Urinary bladder (tissue), 4 donors: ENCODE measurements around the gene TSPEAR. TPM values are rescaled to one million over a fixed set of nuclear protein-coding genes. Genes with fewer than 3 reads are reported as not detected.
"Not testable (repeated sequence)": the region's sequence is repeated elsewhere in the genome, so short reads cannot be mapped to it uniquely, and the experiment has no call there.

Experiments used
- DNase-seq: peaks from one replicate; pipeline ENCODE4 v3.0.0-alpha.2; 2015; ENCODE audit errors: extremely low spot score
- H3K27ac ChIP-seq: one replicate; pipeline ENCODE4 v1.5.1; 2013; ENCODE audit warnings: low read depth, mild to moderate bottlenecking, moderate library complexity
- H3K36me3 ChIP-seq: one replicate; pipeline ENCODE4 v1.6.1; 2013; ENCODE audit warnings: mild to moderate bottlenecking, moderate library complexity; ENCODE audit not compliant: insufficient read depth
- H3K4me1 ChIP-seq: one replicate; pipeline ENCODE4 v1.6.1; 2013; ENCODE audit warnings: mild to moderate bottlenecking, moderate library complexity; ENCODE audit not compliant: insufficient read depth
- H3K4me3 ChIP-seq: one replicate; pipeline ENCODE4 v1.5.1; 2013; ENCODE audit warnings: low read depth, low read length
- WGBS: extraction: QIAGEN DNeasy Blood & Tissue Kit; methylation state at CpG from one replicate; pipeline ENCODE4 v1.1.7; 2013; 5-methylcytosine and 5-hydroxymethylcytosine counted together
- polyA plus RNA-seq: library from polyadenylated mRNA; stranded (reverse); fragments of 200-250 nt; gene quantifications from one replicate; pipeline ENCODE4 v1.2.3, GENCODE V29; 2013
- total RNA-seq: library from RNA; depleted of rRNA; stranded (reverse); fragments of >200 nt; gene quantifications from one replicate; pipeline ENCODE4 v1.2.3, GENCODE V29; 2014
- donor health status: healthy with polysubstance abuse.
- donor health status: healthy.

The TSPEAR gene
- total and polyA plus RNA-seq, 2 donors = 0.03 to 0.21 TPM

DNA sequence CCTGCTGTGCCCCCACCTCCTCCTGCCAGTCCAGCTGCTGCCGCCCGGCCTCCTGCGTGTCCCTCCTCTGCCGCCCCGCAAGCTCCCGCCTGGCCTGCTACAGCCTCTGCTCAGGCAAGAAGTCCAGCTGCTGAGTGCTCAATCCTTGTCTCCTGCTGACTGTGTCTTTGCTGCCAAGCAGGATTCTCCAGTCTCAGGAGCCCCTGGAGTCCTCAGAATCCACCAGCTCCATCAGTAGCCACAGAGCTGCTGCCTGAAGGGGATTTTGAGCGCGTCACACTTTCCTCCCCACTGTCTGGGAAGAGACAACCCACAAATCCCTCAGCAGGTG is 64.2 kb downstream of the TSPEAR start:
- no peak for DNase-seq
- H3K27ac ChIP-seq = no peak overlapping the region
- WGBS = 56% methylated on average over 8 of the region's 8 CpGs

GRCh38 chr21:44646366-44647221 is 64.8 kb downstream of the TSPEAR start, which contains the start of gene KRTAP10-11:
Gene KRTAP10-11, plus strand, starts transcription at chr21:44646414. Its CDS starts 45 bp downstream, at chr21:44646459.
- DNase-seq, H3K36me3 ChIP-seq, H3K4me3 ChIP-seq, H3K27ac ChIP-seq, H3K4me1 ChIP-seq: not testable (repeated sequence)
- WGBS = 76% methylated on average over 21 of the region's 21 CpGs

More for the DNA sequence above, 64.2 kb downstream of the TSPEAR start:
- H3K4me1 ChIP-seq = no peaks in the 10 kb centered on the region
- H3K36me3 ChIP-seq = no peaks in the 10 kb centered on the region
- no peak overlapping the region for H3K4me3 ChIP-seq

DNA sequence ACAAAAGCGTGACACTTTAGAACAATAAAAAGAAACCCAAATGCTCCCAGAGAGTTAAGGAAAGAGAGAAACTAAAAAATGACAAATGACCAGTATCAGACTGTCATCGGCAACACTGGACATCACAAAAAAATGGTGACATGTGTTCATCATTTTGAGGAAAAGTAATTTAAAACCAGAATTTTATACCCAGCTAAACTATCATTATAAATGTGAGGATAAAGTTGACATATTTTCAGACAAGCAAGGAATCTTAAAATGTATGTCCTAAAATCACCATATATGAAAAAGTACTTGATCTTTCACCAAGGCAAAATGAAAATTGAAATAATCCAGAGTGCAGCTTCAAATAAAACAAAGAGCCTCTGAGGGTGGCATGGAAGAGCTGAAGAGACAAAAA is 66.5 kb downstream of the TSPEAR start:
- Histone ChIP-seq H3K36me3 (no peaks in the 10 kb centered on the region), H3K4me3 (no peak overlapping the region), H3K27ac (no peak overlapping the region), H3K4me1 (no peaks in the 10 kb centered on the region)
- WGBS = 48% methylated on average over 2 of the region's 2 CpGs
- DNase-seq = no peak

DNA sequence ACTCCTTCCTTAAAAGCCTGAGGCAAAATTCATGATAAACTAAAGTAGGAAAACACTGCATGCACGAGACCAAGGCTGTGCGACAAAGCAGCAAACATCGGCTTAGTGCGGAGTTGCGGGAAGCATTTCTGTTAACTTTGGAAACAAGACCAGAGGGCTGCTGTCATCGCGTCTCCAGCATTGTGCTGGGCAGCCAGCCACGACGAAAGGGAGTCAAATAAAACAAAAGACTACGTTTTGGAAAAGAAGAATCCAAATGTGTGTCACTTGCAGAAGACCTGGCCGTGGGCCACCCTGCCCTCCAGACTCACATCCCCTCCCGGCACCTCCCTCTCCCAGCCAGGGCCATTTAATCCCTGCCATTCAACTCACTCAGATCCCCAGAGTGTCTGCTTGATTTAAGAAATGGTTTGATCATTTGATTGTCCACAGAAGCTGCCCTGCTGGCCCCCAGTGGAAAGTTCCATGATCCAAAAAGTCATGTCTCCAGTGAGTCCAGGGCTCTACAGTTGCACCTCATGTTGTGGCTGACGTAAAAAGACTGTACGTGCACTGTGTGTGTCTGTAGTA is 67.5 kb downstream of the TSPEAR start:
- Histone ChIP-seq H3K4me3 (no peak overlapping the region), H3K36me3 (no peaks in the 10 kb centered on the region), H3K4me1 (no peaks in the 10 kb centered on the region), H3K27ac (no peak overlapping the region)
- WGBS = 70% methylated on average over 14 of the region's 14 CpGs
- DNase-seq = no peak

- Histone ChIP-seq H3K4me1 (no peaks in the 10 kb centered on the region), H3K36me3 (no peaks in the 10 kb centered on the region), H3K27ac (no peak overlapping the region), H3K4me3 (no peak overlapping the region)
- 88% methylated on average over 5 of the region's 5 CpGs for WGBS
- no peak for DNase-seq
Measured at GRCh38 chr21:44640761-44641160, 70.6 kb downstream of the TSPEAR start.

- 83% methylated on average over 12 of the region's 12 CpGs for WGBS
- no peaks in the 10 kb centered on the region for H3K4me1 ChIP-seq
- H3K27ac ChIP-seq = no peak overlapping the region
- no peaks in the 10 kb centered on the region for H3K36me3 ChIP-seq
- DNase-seq = no peak
- H3K4me3 ChIP-seq = no peak overlapping the region
Measured at GRCh38 chr21:44639331-44639655, 72.1 kb downstream of the TSPEAR start.

DNA sequence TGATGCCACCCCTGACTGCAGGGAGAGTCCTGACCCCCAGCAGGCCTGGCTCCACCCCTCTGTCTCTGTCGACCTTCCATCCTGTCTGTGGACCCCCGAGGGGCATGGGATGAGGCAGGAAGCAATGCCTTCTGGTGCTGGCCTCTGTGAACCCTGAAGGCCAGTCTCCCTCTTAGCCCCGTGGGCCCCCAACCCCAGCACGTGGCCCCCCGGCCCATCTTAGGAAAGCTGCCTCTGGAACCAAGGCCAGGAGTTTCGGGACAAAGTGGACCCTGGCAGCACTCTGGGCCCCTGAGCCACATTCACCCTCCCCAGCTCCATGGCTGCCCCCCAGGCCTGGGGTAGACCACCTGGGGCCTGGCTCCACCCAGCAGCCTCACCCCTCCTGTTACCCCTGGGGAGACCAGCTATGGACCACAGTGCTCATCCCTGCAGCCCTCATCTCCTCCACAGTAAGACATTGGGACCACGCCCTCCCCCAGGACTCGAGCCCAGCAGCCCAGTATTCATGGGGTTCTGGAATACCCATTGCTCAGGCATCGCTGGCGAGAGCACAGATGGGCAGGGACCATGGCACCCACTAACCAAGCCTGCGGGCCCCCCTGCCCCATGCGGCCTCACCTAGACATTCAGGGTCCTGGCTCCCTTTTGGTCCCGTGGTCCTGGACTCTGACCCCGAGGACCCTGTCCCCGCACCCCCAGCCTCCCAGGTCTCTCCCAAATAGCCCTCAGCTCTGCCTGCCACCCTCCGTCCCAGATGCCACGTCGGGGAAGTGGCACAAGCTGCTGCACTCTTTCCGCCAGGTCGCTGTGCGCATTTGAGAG is 72.7 kb downstream of the TSPEAR start:
- WGBS = 76% methylated on average over 21 of the region's 21 CpGs
- not testable (repeated sequence) for H3K36me3 ChIP-seq, H3K4me1 ChIP-seq, H3K27ac ChIP-seq, DNase-seq, H3K4me3 ChIP-seq

DNA sequence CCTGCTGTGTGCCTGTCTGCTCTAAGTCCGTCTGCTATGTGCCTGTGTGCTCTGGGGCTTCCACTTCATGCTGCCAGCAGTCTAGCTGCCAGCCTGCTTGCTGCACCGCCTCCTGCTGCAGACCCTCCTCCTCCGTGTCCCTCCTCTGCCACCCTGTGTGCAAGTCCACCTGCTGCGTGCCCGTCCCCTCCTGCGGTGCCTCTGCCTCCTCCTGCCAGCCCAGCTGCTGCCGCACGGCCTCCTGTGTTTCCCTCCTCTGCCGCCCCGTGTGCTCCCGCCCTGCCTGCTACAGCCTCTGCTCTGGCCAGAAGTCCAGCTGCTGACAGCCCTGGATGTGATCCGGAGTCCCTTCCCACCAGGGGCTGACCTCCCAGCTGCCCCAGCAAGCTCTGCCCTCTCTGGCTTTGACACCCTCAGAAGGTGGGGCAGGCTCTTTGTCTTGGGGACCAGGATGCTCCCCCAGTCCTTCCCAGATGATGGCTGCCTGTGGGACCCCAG is 73.5 kb downstream of the TSPEAR start:
- H3K36me3 ChIP-seq, H3K4me3 ChIP-seq, H3K4me1 ChIP-seq, DNase-seq, H3K27ac ChIP-seq: not testable (repeated sequence)
- WGBS = 55% methylated on average over 11 of the region's 12 CpGs

DNA sequence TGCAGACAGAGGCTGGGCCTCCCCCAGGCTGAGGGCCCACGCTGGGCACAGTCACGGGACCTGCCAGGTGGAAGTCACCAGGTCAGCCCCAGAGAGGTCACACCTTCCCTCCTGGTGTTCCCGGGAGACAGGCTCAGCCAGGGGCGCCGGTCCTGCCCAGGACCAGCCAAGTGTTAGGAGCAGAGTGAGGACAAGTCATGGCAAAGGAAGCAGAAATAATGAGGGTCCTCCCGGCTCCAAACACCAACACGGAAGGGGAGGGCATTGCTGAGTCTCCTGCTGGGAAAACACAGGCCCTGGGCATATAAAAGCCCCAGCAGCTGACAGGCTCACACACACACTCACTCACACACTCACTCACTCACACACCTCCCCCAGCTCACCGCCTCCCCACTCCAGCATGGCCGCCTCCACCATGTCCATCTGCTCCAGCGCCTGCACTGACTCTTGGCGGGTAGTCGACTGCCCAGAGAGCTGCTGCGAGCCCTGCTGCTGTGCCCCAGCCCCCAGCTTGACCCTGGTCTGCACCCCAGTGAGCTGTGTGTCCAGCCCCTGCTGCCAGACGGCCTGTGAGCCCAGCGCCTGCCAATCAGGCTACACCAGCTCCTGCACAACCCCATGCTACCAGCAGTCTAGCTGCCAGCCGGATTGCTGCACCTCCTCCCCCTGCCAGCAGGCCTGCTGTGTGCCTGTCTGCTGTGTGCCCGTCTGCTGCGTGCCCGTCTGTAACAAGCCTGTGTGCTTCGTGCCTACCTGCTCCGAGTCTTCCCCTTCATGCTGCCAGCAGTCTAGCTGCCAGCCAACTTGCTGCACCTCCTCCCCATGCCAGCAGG is 74.1 kb downstream of the TSPEAR start, which contains the start of gene KRTAP10-10:
KRTAP10-10 (plus strand) TSS at position 339 of the 833 bp plus-strand sequence; CDS start at position 401, 62 bp downstream.
- Histone ChIP-seq H3K4me3 (no peak within 1 kb of the TSS), H3K4me1 (no peaks in the 10 kb centered on the region), H3K36me3 (no peaks in the 10 kb centered on the region), H3K27ac (no peak within 1 kb of the TSS)
- no peak for DNase-seq
- WGBS = 48% methylated on average over 21 of the region's 21 CpGs

GRCh38 chr21:44636209-44637017 is 75.0 kb downstream of the TSPEAR start:
- H3K4me1 ChIP-seq = no peaks in the 10 kb centered on the region
- WGBS = 76% methylated on average over 15 of the region's 15 CpGs
- H3K36me3 ChIP-seq = no peaks in the 10 kb centered on the region
- H3K27ac ChIP-seq = no peak overlapping the region
- H3K4me3 ChIP-seq = no peak overlapping the region
- DNase-seq = no peak

DNA sequence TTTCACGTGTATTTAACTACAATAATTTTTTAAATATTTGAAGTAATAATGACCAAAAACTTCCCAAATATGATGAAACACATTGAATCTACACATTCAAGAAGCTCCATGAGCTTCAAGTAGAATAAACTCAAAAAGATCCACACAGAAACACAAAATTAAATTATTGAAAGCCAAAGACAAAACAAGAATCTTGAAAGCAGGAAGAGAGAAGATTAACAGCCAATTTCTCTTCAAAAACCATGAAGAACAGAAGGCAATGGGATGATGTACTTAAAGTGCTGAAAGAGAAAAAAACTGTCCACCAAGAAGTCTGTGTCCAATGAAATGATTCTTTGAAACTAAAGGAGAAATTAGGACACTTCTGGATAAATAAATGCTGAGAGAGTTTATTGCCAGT is 79.3 kb downstream of the TSPEAR start:
- WGBS = 92% methylated on average over 1 of the region's 1 CpG
- no peak for DNase-seq
- no peaks in the 10 kb centered on the region for H3K4me1 ChIP-seq

DNA sequence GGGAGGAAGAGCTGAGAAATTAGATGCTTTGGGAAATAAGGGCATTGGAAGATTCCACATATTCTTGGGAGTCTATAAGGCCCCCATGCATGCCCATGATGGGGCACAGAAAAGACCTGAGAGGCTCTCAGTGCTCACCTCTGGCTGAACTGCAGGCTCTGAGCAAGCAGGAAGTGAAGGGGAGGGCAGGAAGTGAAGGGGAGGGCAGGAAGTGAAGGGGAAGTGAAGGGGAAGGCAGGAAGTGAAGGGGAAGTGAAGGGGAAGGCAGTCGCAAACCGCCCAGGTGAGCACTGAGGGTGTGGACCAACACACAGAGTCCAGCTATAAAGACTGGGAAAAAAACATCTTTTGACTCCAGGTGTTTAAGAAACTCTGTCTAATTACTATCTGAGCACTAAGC is 80.9 kb downstream of the TSPEAR start:
- Histone ChIP-seq H3K36me3 (no peaks in the 10 kb centered on the region), H3K27ac (no peak overlapping the region), H3K4me3 (no peak overlapping the region), H3K4me1 (no peaks in the 10 kb centered on the region)
- 82% methylated on average over 2 of the region's 2 CpGs for WGBS
- no peak for DNase-seq

More for the DNA sequence above, 79.3 kb downstream of the TSPEAR start:
- H3K27ac ChIP-seq = no peak overlapping the region
- H3K36me3 ChIP-seq = no peaks in the 10 kb centered on the region
- no peak overlapping the region for H3K4me3 ChIP-seq
